Gastrocnemius medialis (tissue), 4 donors: ENCODE measurements around the gene PPP1R13L. TPM values are rescaled to one million over a fixed set of nuclear protein-coding genes. Genes with fewer than 3 reads are reported as not detected.

Source experiments
- ATAC-seq, 2 donors: fragments of 150-250 bp; one replicate each; pipeline ENCODE4 v1.9.1; 2016
- DNase-seq, 2 donors: peaks; one replicate each; pipeline ENCODE4 v3.0.0-alpha.2; 2019
- H3K27ac ChIP-seq, 4 donors: fragments of 200-600 bp; sonication (generic); 1 replicate in 1 of 4; 2 replicates in 3 of 4; pipeline ENCODE4 v1.5.1; 2016 to 2018; ENCODE audit warnings: mild to moderate bottlenecking in 2 of 4, moderate library complexity in 1 of 4
- H3K27me3 ChIP-seq, 3 donors: fragments of 200-600 bp; sonication (generic) in 2 of 3; 1 replicate in 1 of 3; 2 replicates in 2 of 3; pipeline versions ENCODE4 v1.5.1 to v1.6.0; 2016 to 2019; ENCODE audit warnings: mild to moderate bottlenecking in 1 of 3, moderate library complexity in 1 of 3
- H3K36me3 ChIP-seq, 2 donors: fragments of 200-600 bp; sonication (generic) in 1 of 2; one replicate each; pipeline ENCODE4 v1.5.1; 2017 to 2018
- H3K4me1 ChIP-seq, 2 donors: fragments of 200-600 bp; sonication (generic) in 1 of 2; one replicate each; pipeline ENCODE4 v1.5.1; 2016 to 2017; ENCODE audit warnings: mild to moderate bottlenecking in 2 of 2
- H3K4me3 ChIP-seq, 4 donors: fragments of 200-600 bp; sonication (generic) in 3 of 4; 1 replicate in 1 of 4; 2 replicates in 3 of 4; pipeline ENCODE4 v1.5.1; 2016 to 2019; ENCODE audit warnings: mild to moderate bottlenecking in 2 of 4
- H3K9me3 ChIP-seq, 3 donors: fragments of 200-600 bp; sonication (generic) in 2 of 3; 1 replicate in 1 of 3; 2 replicates in 2 of 3; pipeline ENCODE4 v1.5.1; 2016 to 2019
- CTCF ChIP-seq, 5 experiments: fragments of 450-650 bp in 3 of 5; fragments of 200-600 bp in 2 of 5; sonication (generic) in 2 of 5; IDR thresholded peaks in 4 of 5; conservative IDR thresholded peaks in 1 of 5; 1 replicate in 4 of 5; 2 replicates in 1 of 5; pipeline ENCODE4 v1.5.1; 2016 to 2019; ENCODE audit warnings: antibody characterized with exemption in 5 of 5, mild to moderate bottlenecking in 3 of 5, moderate library complexity in 3 of 5
- POLR2A ChIP-seq, 2 donors: fragments of 450-650 bp; IDR thresholded peaks; one replicate each; pipeline ENCODE4 v1.6.1; 2017; ENCODE audit warnings: antibody characterized with exemption in 2 of 2, mild to moderate bottlenecking in 2 of 2, moderate library complexity in 2 of 2
- in situ Hi-C, 4 donors: fragments of 200-750 bp; cut with MboI; loops; one replicate each; pipeline versions ENCODE4 v1.15.0 to v1.8.0; 2017; ENCODE audit warnings: low sequenced_read_pairs in 4 of 4
- intact Hi-C: fragments of 100-400 bp; cut with DNase I; formaldehyde crosslinking; loops from one replicate; pipeline ENCODE4 v1.15.1; 2023; ENCODE audit warnings: low total_unique reads
- total RNA-seq, 4 donors: library from RNA; depleted of rRNA; stranded (reverse); fragments of >200 nt; gene quantifications; one replicate each; pipeline versions ENCODE4 v1.1.0 to v1.2.3, GENCODE V29; 2016

Gene PPP1R13L
- total RNA-seq, 4 donors from 2014 or later: 1.1 to 6.9 (median 1.5) TPM

GRCh38 chr19:45355402-45355801 is 49.5 kb downstream of the PPP1R13L start:
- Histone ChIP-seq H3K4me1 (no peaks in the 10 kb centered on the region), H3K9me3 (no peaks in the 10 kb centered on the region), H3K27ac (no peak overlapping the region), H3K4me3 (no peak overlapping the region), H3K36me3 (peaks cover 0 to 26% of the 10 kb centered on the region in 2 donors), H3K27me3 (no peaks in the 10 kb centered on the region)
- TF ChIP-seq POLR2A (IDR thresholded peaks at IDR 0.05): no peak
- no peak for TF ChIP-seq CTCF (IDR thresholded peaks at IDR 0.05 in 4 of 5, conservative IDR thresholded peaks at IDR 0.05 in 1 of 5)
- no peak for DNase-seq
- no peak for ATAC-seq
- in situ Hi-C loops (no loop called here), intact Hi-C loops (no loop called here)

- in situ Hi-C loops (no loop called here), intact Hi-C loops (no loop called here)
- H3K9me3 ChIP-seq: no peaks in the 10 kb centered on the region
- H3K4me1 ChIP-seq: no peaks in the 10 kb centered on the region
- H3K4me3 ChIP-seq: no peak overlapping the region
- no peak for TF ChIP-seq POLR2A (IDR thresholded peaks at IDR 0.05)
- no peak for TF ChIP-seq CTCF (IDR thresholded peaks at IDR 0.05 in 4 of 5, conservative IDR thresholded peaks at IDR 0.05 in 1 of 5)
- ATAC-seq (no peak), DNase-seq (no peak)
- no peaks in the 10 kb centered on the region for H3K27me3 ChIP-seq
- H3K36me3 ChIP-seq: peaks cover 0 to 26% of the 10 kb centered on the region in 2 donors
- no peak overlapping the region for H3K27ac ChIP-seq
These were observed 50.5 kb downstream of the PPP1R13L start for GRCh38 chr19:45354241-45354842.

GRCh38 chr19:45352914-45353796 is 51.7 kb downstream of the PPP1R13L start:
- peaks cover 0 to 26% of the 10 kb centered on the region in 2 donors for H3K36me3 ChIP-seq
- no peaks in the 10 kb centered on the region for H3K4me1 ChIP-seq
- in situ Hi-C loops (no loop called here), intact Hi-C loops (no loop called here)
- DNase-seq (no peak), ATAC-seq (no peak)
- no peaks in the 10 kb centered on the region for H3K9me3 ChIP-seq
- no peak overlapping the region for H3K27ac ChIP-seq
- H3K4me3 ChIP-seq: no peak overlapping the region
- H3K27me3 ChIP-seq: peaks cover 0 to 1% (median 0%) of the 10 kb centered on the region in 3 donors
- TF ChIP-seq CTCF (IDR thresholded peaks at IDR 0.05 in 4 of 5, conservative IDR thresholded peaks at IDR 0.05 in 1 of 5) (no peak), POLR2A (IDR thresholded peaks at IDR 0.05) (no peak)

- intact Hi-C loops (no loop called here), in situ Hi-C loops (no loop called here)
- no peaks in the 10 kb centered on the region for H3K4me1 ChIP-seq
- peaks cover 0 to 26% of the 10 kb centered on the region in 2 donors for H3K36me3 ChIP-seq
- ATAC-seq (no peak), DNase-seq (no peak)
- TF ChIP-seq CTCF (IDR thresholded peaks at IDR 0.05 in 4 of 5, conservative IDR thresholded peaks at IDR 0.05 in 1 of 5) (no peak), POLR2A (IDR thresholded peaks at IDR 0.05) (no peak)
- peaks cover 0 to 8% (median 1%) of the 10 kb centered on the region in 3 donors for H3K27me3 ChIP-seq
- H3K9me3 ChIP-seq: no peaks in the 10 kb centered on the region
- H3K4me3 ChIP-seq: no peak overlapping the region
- no peak overlapping the region for H3K27ac ChIP-seq
These were observed 52.4 kb downstream of the PPP1R13L start for GRCh38 chr19:45352471-45352870.
